HEK293T (cell line): ENCODE results near the gene IRF8.

Experiments used
- CTCF ChIA-PET: fragments of 350-600 bp; formaldehyde crosslinking; extraction: SDS; loops from one replicate; lab custom pipeline; 2021; ENCODE audit warnings: antibody characterized with exemption, inconsistent platforms; lab: Yijun Ruan, JAX
- POLR2A ChIA-PET: fragments of 350-600 bp; formaldehyde crosslinking; extraction: SDS; loops from one replicate; lab custom pipeline; 2020; ENCODE audit warnings: antibody characterized with exemption, inconsistent platforms; lab: Yijun Ruan, JAX
- DNase-seq: peaks from one replicate; pipeline ENCODE4 v3.0.0; 2012; ENCODE audit warnings: mixed read lengths; ENCODE audit errors: extremely low spot score
- ARNT ChIP-seq: fragments of 450-650 bp; IDR thresholded peaks from 2 replicates; pipeline ENCODE4 v1.6.1; 2017; ENCODE audit warnings: mild to moderate bottlenecking
- BHLHE40 ChIP-seq: fragments of 450-650 bp; IDR thresholded peaks from 2 replicates; pipeline ENCODE4 v1.6.1; 2016; ENCODE audit warnings: mild to moderate bottlenecking, moderate library complexity, borderline replicate concordance
- CTBP1 ChIP-seq: fragments of 450-650 bp; IDR thresholded peaks from 2 replicates; pipeline ENCODE4 v1.6.1; 2016; ENCODE audit warnings: borderline replicate concordance
- ELF4 ChIP-seq: fragments of 450-650 bp; IDR thresholded peaks from 2 replicates; pipeline ENCODE4 v1.6.1; 2017; ENCODE audit warnings: antibody characterized with exemption
- FOXA1 ChIP-seq: fragments of 450-650 bp; IDR thresholded peaks from 2 replicates; pipeline ENCODE4 v1.6.1; 2016; ENCODE audit warnings: mild to moderate bottlenecking
- FOXK2 ChIP-seq: fragments of 450-650 bp; IDR thresholded peaks from 2 replicates; pipeline ENCODE4 v1.6.1; 2016; ENCODE audit warnings: mild to moderate bottlenecking
- FOXM1 ChIP-seq: fragments of 450-650 bp; IDR thresholded peaks from 2 replicates; pipeline ENCODE4 v1.6.1; 2017; ENCODE audit warnings: mild to moderate bottlenecking, borderline replicate concordance
- HDGF ChIP-seq: fragments of 450-650 bp; IDR thresholded peaks from 2 replicates; pipeline ENCODE4 v1.6.1; 2017; ENCODE audit warnings: antibody characterized with exemption, borderline replicate concordance
- L3MBTL2 ChIP-seq: fragments of 450-650 bp; conservative IDR thresholded peaks from 2 replicates; pipeline ENCODE4 v1.6.1; 2016; ENCODE audit warnings: mild to moderate bottlenecking
- LEF1 ChIP-seq: fragments of 450-650 bp; IDR thresholded peaks from 2 replicates; pipeline ENCODE4 v1.6.1; 2017; ENCODE audit warnings: mild to moderate bottlenecking, borderline replicate concordance
- NFRKB ChIP-seq: fragments of 450-650 bp; IDR thresholded peaks from 2 replicates; pipeline ENCODE4 v1.6.1; 2016; ENCODE audit warnings: mild to moderate bottlenecking, moderate library complexity
- PKNOX1 ChIP-seq: fragments of 450-650 bp; IDR thresholded peaks from 2 replicates; pipeline ENCODE4 v1.6.1; 2016
- SP1 ChIP-seq: fragments of 450-650 bp; IDR thresholded peaks from 2 replicates; pipeline ENCODE4 v1.6.1; 2017
- SUZ12 ChIP-seq: fragments of 450-650 bp; IDR thresholded peaks from 2 replicates; pipeline ENCODE4 v1.6.1; 2016; ENCODE audit warnings: mild to moderate bottlenecking
- TARDBP ChIP-seq: fragments of 450-650 bp; IDR thresholded peaks from 2 replicates; pipeline ENCODE4 v1.6.1; 2016
- ZNF384 ChIP-seq: fragments of 450-650 bp; IDR thresholded peaks from 2 replicates; pipeline ENCODE4 v1.6.1; 2016

Gene IRF8

GRCh38 chr16:85965125-85965524 lies 66.2 kb downstream of the IRF8 start:
- CTCF ChIA-PET = no interaction called here

GRCh38 chr16:85967111-85967510 lies 68.1 kb downstream of the IRF8 start:
- DNase-seq = no peak
- POLR2A ChIA-PET = interaction anchor here (1.3 kb wide), 1 partner anchor 11 kb away, joined by 3 read pairs; no protein-coding TSS in a partner anchor
- CTCF ChIA-PET = no interaction called here
- no peak for TF ChIP-seq HDGF
- TF ChIP-seq L3MBTL2 = no peak
- TF ChIP-seq FOXK2 = no peak
- no peak for TF ChIP-seq TARDBP
- no peak for TF ChIP-seq ARNT
- TF ChIP-seq SP1 = no peak
- TF ChIP-seq FOXA1 = no peak
- no peak for TF ChIP-seq SUZ12
- TF ChIP-seq ELF4 = no peak

More at GRCh38 chr16:85965125-85965524, 66.2 kb downstream of the IRF8 start:
- no peak for DNase-seq
- TF ChIP-seq LEF1 (no peak), ELF4 (no peak), FOXM1 (no peak), HDGF (no peak), NFRKB (no peak)
- POLR2A ChIA-PET = no interaction called here

- TF ChIP-seq ARNT = no peak
- TF ChIP-seq SUZ12 = no peak
- no peak for DNase-seq
- ChIA-PET CTCF (no interaction called here), POLR2A (interaction anchor here (1.3 kb wide), 1 partner anchor 9 kb away, joined by 3 read pairs; no protein-coding TSS in a partner anchor)
Measured at GRCh38 chr16:85968041-85968920, 69.3 kb downstream of the IRF8 start.

GRCh38 chr16:85969159-85969558 lies 70.2 kb downstream of the IRF8 start:
- ChIA-PET POLR2A (no interaction called here), CTCF (no interaction called here)
- DNase-seq = no peak
- TF ChIP-seq SP1 (no peak), FOXK2 (no peak), ZNF384 (no peak), FOXM1 (no peak), NFRKB (no peak), ARNT (no peak), TARDBP (no peak), L3MBTL2 (no peak), BHLHE40 (no peak), CTBP1 (no peak), ELF4 (no peak), PKNOX1 (no peak)

- ChIA-PET CTCF (no interaction called here), POLR2A (no interaction called here)
- no peak for DNase-seq
- no peak for TF ChIP-seq SP1
- no peak for TF ChIP-seq TARDBP
Measured at GRCh38 chr16:85969591-85969990, 70.6 kb downstream of the IRF8 start.

- POLR2A ChIA-PET = no interaction called here
- CTCF ChIA-PET = no interaction called here
- TF ChIP-seq PKNOX1 (no peak), LEF1 (no peak), NFRKB (no peak), ZNF384 (no peak)
- DNase-seq = no peak
Measured at GRCh38 chr16:85970016-85970733, 71.2 kb downstream of the IRF8 start.

- no peak for TF ChIP-seq FOXK2
- TF ChIP-seq SP1 = no peak
- TF ChIP-seq CTBP1 = no peak
- TF ChIP-seq FOXA1 = no peak
- no peak for TF ChIP-seq ARNT
- no peak for TF ChIP-seq L3MBTL2
- no peak for TF ChIP-seq ZNF384
- TF ChIP-seq BHLHE40 = no peak
- TF ChIP-seq PKNOX1 = no peak
- no peak for TF ChIP-seq HDGF
- TF ChIP-seq SUZ12 = no peak
- TF ChIP-seq LEF1 = no peak
- CTCF ChIA-PET = no interaction called here
- DNase-seq = no peak
- POLR2A ChIA-PET = no interaction called here
Measured at GRCh38 chr16:85970738-85971137, 71.8 kb downstream of the IRF8 start.
